Cerebellar cortex (tissue), 1 donor: ENCODE results near the gene NTRK2.

Experiments
- DNase-seq: peaks from one replicate; pipeline ENCODE4 v3.0.0-alpha.2; 2015; ENCODE audit warnings: low spot score

NTRK2 gene

DNA sequence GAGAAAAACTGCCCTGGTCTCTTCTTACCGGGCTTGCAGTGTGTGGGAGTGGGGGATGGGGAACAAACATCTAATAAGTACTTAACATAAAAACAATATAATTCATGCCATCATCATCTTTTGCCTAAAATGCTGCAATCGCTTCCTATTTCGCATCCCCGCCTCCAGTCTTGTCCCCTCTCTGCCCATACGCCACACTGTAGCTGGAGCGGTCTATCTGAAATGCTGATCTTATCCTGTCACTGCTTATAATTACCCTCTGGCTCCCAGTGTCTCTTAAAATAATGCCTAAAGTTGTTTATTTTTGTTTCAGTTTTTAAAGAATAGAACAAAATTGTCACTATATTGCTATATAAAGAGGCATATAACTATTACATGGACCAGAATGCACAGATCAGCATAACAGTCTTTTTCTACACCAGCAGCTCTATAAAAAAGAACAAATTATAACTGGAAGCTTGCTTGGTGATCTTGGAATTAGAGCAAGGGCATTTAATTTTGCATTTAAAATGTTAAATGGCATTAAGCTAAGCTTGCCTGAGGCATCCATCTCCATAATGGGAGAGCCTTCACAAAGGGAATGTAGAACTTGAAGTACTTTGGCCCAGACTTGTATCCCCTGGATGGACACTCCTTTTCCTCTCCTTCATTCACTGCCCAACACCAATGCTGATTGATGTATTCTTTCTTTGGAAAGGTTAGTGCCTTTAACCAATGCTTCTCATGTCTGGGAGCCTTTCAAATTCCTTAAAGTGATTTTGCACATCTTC, 12.2 kb downstream of the NTRK2 start:
- no peak for DNase-seq

DNA sequence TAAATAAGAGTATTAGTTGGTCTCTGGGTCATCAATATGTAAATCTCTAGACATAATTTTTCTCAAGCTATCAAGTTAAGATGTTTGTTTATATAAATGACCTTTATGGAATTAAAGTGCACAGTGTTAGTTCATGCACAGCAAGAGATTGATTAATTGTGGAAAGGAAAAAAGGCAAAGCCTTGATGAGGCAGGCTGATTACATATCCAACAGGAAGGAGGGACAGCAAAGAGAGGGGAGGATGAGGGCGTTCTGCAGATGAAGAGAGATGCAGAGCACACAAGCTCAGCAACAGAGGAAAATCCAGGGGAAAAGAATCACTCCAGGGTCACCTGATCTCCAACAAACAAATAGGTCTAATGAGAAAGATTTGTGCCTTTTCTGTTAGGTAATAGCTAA, 16.5 kb downstream of the NTRK2 start:
- no peak for DNase-seq

DNA sequence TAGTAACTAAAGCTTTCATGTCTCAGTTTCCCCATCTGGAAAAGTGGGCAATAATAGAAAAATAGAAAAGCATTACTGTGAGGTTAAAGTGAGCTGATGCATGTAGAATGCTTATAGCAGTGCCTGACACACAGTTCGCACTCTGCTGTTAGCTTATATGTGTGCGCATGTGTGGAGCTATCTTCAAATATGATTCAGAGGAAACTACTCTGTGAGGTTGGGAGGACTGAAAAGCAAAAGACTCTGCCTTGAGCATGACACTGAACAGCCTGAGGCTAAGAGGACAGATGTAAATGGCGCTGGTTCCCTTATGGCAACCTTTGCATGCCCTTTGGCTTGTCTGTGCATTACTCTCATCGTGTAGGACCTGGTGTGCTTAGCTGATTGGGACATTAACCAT, 19.4 kb downstream of the NTRK2 start:
- DNase-seq, result no peak

DNA sequence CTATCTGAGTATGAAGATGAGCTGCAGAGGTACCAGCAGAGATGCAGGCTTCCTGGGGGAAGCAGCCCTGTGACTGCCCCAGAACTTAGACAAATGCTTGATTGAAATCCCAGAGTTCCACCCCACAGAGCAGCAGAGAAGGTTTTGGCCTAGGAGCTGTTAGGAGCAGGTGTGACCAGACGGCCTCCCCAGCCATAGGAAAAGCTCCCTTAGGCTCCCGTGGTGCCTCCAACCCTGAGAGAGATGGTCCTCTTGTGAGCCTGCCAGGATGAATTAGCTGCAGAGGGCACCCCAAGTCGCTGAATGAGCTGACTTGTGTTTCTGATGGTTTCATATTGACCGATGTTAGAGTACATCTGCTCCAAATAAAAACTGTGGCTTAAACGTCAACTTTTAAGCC, 22.1 kb downstream of the NTRK2 start:
- peak; percentile 74 for DNase-seq

DNA sequence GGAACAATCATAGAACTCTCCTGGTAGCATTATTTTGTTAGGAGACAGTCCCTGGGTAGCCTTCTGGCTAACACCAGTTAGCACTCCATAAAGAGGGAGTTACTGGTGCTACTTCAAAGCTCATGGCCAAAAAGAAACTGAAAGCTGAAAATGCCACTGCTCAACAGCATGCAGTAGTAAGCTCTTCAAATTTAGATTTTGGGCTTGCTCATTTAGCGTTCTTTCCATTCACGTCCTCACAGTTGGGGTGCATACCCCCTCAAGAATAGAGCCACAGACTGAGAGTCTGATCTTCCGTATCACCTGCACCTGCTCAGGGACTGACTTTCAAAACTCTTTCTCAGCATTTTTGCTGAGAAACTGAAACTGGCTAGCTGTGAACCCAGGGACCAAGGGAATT, 24.7 kb downstream of the NTRK2 start:
- no peak for DNase-seq

DNA sequence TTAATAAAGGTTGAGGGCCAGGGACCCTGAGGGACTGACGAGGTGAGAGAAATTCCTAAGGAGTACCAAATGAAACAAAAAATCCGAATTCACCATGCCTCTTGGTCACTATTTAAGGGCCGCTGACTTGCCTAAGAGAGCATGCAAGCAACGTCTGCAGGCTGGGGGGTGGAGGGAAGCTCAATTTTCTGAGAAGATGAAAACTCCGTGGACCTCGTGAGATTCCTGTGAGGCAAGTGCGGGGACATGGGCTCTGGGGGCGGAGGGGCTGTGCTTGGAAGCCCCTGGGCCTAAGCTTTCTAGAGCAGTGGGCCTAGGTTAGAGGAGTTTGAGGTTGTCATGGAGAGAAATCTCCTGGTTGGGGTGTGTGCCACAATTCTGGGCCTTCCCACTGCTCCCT, 27.5 kb downstream of the NTRK2 start:
- no peak for DNase-seq

DNA sequence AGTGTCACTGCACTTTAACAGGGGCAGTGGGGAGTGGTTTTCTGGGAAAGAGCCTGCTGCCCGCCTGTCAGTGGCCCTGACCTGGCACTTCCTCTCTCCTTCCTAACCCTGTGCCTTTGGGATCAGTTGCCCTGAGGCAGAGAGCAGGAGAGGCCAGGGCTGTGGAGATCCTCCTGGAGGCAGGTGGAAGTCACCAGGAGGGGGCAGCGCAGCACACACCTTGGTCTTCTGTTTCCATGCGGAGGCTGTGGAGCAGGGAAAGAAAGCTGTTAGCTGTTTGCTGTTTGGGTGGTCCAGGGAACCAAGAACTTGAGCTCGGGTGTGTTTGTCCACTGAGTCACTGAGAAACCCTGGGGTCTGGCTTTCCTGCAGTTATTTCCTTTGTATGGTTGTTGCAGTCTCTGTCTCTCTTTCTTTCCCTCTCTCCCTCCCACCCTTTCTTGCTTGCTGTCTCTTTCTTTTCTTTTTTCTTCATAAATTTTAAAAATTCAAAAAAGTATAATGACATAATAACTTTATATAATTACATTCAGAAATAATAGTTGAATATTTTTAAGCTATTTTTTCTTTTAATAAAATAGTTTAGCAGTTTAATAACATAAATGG, 28.1 kb downstream of the NTRK2 start:
- DNase-seq, result peak; percentile 55

DNA sequence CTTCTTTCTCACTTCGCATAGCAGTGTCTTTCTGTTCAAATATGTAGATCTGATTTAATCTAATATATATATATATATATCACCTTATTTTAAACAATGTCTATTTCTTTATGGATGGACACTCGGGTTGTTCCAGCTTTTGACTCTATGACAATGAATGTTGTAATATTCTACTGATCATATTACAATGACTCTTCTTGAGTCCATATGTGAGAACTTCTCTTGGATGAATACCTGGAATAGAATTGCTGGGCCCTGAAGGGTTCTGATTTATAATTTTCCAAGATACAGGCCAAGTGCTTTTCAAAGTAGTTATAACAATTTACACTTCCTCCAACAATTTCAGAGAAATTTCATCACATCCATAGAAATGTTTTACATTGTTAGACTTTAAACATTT, 28.8 kb downstream of the NTRK2 start:
- DNase-seq, result no peak

DNA sequence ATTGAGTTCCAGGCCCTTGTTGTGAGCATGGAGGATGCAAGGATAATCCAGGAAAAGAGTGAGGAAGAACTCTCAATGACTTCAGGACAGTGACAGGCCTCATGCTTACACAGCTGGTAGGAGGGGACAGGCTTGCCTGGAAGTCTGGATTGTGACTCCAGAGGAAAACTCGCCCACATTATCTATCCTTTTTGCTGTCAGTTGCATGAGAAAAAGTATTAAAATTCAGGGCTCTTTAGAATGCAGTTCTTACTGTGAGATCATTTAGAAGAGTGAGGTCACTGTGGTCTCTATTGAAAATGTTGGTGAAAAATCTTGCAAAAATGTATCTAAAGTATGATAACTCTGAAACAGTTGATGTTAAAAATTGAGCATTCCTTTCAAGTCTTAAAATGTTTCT, 30.5 kb downstream of the NTRK2 start:
- no peak for DNase-seq

DNA sequence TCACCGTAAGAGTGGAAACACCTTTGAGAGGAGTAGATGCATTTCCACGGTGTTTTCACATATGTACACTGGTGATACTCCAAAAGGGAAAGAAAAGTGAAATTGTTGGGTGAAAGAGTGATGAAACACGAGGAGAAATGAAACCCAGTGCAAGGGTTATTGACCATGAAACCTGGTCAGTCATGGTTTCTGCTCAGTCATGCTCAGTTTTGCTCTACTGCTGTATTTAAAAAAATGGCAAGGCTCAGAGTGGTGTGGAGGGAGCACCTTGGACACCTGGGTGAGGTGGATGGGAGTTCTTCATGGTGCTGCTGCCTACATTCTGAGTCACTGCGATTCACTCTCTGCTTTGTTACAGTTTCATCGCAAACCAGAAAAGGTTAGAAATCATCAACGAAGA, 32.3 kb downstream of the NTRK2 start:
- DNase-seq, result peak; percentile 41

DNA sequence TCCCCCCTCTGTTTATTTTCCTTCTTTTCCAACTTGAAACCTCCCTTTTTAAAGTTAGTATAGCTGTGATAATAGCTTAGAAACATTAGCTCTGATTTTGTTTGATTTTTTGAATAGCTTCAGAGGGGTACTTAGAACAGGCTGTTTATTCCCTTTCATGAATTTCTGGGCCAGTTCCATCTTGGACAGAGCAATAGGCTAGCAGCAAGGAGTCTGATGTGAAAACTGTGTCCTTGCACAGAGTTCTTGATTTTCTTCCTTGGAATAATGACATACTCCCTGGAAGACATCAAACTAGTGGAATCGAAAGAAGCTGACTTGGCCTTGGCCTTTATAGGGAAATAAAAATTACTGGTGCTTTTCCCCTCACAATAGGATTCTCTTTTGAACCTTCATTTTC, 32.9 kb downstream of the NTRK2 start:
- DNase-seq, result peak; percentile 83

DNA sequence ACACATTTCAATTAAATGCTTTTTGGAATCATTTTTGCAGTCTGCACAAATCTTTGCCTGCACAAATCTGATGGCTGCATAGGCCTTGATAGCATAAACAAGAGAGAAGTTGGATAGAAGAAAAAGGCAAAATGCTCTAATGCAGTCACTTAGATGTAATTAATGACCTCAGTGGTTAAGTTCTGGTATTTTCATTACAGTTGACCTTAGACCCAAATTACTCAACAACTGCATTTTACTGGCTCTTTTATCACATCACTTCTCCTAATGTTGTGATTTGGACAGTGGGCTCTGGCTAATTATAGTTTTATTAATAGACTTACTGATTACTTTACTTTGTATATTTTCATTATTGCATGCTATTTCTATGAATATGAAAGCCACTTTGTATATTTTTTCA, 34.3 kb downstream of the NTRK2 start:
- DNase-seq, result no peak

DNA sequence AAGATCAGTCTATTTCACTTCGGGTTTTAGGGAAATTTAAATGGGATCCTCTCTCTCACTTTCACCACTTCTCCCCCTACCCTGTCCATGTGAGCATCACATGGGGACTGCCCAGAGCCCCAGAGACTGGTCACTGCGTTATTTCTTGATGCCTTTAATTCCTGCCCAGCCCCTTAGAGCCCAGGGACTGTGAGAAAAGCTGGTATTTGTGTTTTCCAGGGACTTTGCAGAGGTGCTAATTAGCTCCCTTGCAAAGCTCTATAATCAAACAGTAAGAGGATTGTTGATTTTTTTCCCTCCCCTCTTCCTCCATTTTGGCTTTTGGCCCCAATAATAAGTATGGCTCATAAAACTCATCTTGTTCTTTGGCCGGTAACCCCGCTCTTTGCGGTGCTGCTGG, 35.6 kb downstream of the NTRK2 start:
- DNase-seq, result no peak

DNA sequence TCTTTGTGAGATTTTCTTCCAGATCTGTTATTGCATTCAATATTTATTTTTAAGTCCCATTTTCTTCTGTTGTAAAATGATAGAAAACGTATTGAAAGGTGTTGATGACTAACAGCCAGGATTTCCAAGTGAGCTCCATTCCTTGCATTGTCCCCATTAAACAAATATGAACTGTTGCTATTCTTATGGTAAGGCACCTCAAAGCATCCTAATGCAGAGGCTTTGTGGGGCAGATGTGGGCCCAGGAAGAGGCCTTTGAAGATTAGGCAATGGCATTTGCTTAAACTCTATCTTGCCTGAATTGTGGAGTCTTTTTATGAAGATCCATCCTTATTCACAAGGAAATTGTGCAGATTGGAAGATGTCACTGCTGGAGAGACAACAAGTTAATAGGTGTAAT, 38.9 kb downstream of the NTRK2 start:
- no peak for DNase-seq

DNA sequence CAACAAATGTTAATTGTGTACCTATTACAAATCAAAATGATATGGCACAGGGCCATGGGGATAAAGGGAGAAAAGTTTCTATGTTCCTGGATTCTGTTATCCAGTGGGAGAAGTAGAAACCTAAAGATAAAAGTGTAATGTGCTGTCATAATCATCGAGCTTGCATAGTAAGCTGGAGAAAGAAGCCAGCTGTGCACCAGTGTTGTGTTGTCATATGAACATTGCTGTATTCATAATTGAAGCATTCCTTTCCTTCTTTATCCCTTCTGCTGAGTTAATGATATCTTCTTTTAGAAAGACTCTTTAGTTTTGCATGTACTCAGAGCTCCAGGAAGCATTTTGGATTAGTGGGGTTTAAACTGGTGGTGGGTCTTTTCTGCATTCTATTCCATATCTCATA, 39.5 kb downstream of the NTRK2 start:
- no peak for DNase-seq

DNA sequence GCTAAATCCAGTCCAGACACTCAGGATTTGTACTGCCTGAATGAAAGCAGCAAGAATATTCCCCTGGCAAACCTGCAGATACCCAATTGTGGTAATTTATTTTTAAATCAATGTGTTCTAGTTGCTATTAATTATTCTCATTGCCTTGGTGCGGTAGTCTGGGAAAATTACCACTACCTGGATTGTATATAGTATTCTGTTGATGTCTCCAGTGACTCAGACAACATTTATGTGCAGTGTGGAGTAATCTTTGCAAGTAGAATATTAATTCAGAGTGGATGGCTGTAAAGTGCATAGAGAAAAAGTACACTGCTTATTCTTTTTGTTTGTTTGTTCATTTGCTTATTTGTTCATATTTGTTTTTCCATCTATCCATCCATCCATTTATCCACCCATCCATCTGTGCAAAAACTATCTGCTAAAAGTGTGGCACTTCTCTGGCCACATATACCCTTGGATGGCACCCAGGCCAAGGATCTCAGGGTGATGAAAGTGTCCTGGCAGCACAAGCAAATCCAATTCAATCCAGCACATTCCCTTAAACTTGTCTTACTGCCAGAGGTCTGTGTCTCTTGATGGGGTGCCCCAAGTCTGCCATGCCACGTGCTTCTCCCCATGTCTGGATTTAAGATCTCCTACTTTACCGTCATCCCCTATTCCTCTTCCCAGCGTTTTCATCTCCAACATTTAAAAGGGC, 41.3 kb downstream of the NTRK2 start:
- peak; percentile 52 for DNase-seq

DNA sequence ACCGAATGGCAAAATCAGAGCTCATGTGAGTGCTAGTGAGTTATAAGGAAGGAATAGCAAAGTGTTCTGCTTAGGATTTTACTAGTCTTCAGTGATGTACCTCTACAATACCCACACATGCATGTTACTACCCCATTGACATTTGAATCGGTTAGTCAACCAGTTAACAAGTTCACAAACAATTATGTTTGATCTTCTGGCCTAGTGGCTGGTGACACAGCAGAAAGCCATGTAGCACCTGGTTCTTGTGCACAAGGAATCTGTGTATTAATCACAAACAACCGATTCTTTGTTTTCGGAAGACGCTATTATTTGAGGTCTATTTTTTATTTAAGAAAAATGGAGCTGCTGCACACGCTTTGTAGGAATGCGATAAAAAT, 41.9 kb downstream of the NTRK2 start:
- DNase-seq, result no peak

DNA sequence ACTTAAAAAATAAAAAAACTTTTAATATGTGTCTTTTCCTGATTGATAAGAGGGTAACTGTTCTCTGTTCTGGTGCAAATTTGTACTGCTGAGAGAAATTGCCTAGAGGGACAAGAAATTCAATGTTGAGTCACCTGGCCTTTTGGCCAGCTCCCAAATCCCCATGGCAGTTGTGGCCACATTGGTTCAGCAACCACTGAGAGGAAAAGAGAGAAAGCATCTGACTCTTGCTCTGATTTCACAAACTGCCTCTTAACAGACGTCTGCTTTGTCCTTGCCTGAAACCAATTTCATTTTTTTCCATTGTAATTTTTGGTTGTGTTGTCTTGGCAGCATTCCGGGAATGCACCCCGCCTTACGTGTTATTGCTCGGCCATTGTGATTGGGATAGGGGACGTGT, 42.4 kb downstream of the NTRK2 start:
- peak; percentile 91 for DNase-seq

DNA sequence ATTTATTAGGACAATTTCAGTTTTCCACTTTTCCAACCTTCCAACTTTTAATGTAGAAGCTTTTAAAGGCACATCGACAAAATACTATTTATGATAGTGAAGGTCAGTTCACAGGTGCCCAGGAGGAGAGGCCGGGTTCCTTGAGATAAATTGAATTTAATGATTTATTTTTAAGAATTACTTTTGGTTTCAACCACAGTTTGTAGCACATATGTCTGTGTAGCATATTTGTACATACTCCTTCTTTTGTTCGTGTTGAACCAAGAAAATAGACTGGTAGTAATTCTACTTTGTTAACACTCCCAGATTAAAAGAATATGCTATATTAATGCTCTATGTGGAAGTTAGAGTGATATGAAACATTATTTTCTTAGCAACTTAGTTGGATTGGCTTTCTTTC, 46.7 kb downstream of the NTRK2 start:
- DNase-seq, result no peak

DNA sequence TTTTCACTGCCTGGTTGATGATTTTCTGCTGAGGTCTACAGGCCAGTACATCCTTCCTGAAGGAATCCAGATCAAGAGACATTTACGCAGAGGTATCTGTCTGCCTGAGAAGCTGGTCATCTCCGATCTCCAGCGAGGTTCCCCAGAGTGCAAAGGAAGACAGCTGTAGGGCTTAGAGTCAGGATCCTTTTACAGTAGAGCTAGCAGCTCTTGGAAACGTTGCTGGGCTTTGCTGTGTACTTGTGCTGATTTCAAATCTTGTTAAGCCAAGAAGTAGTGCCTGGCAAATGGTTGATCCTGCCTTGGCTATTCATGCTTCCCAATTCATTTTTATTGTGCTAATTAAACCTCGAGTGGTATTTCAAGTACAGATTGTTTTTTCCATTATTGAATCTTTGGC, 48.9 kb downstream of the NTRK2 start:
- DNase-seq, result no peak

DNA sequence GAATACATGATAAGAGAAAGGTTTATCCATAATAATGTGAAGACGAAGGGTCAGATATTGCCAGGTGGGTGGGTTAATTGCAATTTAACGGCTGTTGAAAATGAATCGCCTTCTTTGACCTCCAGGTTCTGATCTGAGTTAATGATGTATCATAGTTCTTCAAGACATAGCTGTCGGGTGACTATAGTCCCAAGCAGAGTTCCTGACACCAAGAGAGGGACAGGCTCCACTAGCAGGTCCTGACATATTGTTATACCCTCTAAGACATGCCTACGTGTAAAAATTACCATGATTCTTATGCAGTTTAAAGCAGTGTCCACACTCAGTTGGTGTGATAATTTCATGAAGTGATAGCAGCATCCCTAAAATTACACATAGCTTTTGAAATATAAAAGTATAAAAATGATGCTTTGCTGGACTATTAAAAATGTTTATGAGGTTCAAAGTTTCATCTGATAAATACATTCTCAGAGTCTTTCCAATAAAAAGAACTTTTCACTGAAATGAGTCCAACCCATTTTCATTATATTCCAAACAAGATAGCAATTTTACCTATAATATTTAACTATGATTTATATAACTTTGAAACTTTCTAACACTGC, 53.0 kb downstream of the NTRK2 start:
- DNase-seq, result no peak

DNA sequence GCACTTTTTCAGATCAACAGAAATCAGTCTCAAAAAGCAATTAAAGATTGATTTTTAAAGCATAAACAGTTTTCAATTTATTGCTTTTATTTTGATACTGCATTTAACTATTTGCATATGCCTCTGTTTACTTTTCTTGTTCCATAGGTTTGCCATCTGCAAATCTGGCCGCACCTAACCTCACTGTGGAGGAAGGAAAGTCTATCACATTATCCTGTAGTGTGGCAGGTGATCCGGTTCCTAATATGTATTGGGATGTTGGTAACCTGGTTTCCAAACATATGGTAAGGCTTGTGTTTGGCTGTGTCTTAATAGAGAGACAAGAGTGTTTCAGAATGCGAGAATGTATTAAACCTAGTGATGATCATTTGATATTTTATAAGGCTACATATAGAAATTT, 53.9 kb downstream of the NTRK2 start:
- no peak for DNase-seq

DNA sequence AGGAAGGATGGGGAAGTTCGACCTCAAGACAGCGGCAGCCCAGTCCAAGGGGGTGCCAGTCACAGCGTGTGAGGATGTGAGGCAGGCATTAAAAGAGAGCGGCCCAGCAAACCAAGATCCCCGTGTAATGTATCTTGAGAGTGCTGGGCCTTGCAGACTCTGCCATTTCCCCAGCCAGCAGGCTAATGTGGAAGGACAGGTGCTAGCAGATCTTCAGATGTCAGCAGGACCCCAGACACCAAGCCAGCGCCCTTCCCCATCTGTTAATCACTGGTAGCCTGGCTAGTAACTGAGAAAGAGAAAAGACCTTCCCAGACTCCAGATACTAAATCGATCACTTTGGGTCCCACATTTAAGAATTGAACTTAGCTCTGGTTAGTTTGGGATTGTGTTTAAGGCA, 62.2 kb downstream of the NTRK2 start:
- peak; percentile 55 for DNase-seq
